IPS DF 4.7 (cell line): Measurements from ENCODE around the gene GGPS1.
"Not testable (repeated sequence)": the region's sequence is repeated elsewhere in the genome, so short reads cannot be mapped to it uniquely, and the experiment has no call there.

ENCODE experiments used
- DNase-seq: peaks from one replicate; pipeline ENCODE4 v3.0.0-alpha.2; 2013; ENCODE audit warnings: low spot score; ENCODE audit errors: extremely low read depth

GGPS1 gene

DNA sequence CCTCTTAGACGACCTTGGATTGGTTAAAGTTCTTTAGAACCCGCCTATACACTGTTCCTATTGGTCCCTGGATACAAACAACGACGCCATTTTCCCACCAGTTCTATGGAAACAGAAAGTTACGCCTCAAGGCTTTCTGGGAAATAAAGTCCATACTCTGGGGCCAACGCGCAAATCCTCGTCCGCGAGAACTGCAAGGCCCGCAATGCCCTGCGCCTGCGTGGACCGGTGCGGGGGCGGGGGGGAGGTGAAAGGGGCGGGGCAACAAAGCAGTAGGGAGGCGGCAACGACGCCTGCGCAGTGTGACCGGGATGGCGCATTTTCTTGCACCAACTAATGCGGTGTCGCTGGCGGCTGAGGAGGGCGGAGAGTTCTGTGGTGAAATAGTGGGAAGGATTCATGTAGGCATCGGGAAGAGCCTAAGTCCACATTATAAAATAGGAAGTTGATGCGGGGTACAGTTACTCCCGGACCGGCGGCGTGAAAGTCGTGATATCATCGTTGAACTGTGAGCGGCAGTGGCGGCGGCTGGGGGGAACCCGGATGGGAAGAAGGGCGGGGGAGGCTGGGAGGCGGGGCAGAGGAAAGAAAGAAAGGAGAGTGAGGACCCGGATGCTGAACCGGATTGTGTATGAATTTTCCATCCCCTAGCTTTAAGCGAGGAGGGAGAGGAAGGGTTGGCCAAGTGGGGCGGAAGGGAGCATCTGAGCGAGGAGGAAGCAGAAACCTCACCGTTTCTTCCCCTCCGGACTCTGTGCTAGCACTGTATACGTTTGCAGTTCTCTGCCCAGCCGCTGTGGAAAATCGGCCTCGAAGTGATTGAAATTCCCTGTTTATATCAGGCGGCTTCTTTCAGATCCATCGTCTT is at the start of gene GGPS1:
TSS of gene GGPS1 (plus strand) at position 300 of the 868 bp plus-strand sequence. CDS start 6,695 bp downstream, outside the sequence.
- DNase-seq: peak; percentile 99

DNA sequence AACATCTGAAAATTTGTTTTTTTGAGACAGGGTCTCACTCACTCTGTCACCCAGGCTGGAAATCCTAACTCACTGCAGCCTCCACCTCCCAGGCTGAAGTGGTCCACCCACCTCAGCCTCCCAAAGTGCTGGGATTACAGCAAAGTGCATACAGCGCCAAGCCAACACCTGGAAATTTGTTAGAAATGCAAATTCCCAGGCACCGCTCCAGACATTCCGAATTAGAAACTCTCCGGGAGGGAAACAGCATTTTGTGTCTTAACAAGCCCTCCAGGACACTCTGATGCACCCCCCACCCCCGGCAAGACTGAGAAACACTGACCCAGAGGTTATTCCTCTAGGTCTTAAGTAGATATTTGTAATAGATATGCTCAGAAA is 49.5 kb upstream of the GGPS1 start:
- DNase-seq: no peak

DNA sequence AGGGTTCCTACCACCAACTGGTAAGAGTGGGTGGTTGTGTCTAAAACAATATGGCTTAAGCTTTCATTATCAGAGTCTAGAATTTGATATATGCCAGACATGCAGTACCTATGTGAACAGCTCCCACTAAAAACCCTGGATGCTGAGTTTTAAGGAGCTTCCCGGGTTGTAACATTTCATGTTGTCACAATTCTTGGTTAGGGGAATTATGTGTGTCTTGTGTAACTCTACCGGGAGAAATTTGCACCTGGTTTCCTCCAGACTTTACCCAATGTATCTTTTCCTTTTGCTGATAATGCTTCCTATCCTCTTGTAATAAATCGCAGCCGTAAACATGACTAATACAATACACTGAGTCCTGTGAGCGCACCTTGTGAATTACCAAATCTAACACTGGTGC is 48.7 kb upstream of the GGPS1 start:
- DNase-seq: no peak

DNA sequence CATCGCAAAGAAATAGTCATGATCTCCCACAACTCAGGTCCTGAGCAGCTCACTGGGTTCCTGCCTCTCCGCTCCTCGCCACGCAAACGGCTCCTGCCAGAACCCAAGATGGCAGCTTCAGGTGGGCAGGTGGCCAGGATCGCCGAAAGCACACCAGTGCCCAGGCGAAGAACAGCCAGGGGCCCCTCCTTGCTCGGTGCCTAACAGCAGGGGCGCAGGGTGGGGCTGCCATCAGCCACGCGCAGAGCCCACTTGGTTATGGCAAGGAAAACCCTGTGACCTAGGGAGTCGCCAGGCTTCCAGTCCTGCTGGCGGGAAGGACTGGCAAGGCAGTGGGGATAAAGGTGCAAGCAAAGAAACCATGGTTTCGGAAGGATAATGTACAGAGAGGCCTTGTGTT is 47.9 kb upstream of the GGPS1 start:
- DNase-seq: no peak

DNA sequence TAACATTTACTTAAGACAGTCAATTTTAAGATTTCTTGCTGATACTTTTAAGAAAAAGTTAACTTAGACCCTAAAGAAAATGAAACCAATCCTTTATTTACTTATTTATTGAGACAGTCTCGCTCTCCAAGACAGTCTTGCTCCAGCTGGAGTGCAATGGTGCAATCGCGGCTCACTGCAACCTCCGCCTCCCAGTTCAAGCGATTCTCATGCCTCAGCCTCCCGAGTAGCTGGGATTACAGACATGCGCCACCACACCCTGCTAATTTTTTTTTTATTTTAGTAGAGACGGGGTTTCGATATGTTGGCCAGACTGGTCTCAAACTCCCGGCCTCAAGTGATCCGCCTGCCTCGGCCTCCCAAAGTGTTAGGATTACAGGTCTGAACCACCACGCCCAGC is 44.7 kb upstream of the GGPS1 start:
- DNase-seq: not testable (repeated sequence)

DNA sequence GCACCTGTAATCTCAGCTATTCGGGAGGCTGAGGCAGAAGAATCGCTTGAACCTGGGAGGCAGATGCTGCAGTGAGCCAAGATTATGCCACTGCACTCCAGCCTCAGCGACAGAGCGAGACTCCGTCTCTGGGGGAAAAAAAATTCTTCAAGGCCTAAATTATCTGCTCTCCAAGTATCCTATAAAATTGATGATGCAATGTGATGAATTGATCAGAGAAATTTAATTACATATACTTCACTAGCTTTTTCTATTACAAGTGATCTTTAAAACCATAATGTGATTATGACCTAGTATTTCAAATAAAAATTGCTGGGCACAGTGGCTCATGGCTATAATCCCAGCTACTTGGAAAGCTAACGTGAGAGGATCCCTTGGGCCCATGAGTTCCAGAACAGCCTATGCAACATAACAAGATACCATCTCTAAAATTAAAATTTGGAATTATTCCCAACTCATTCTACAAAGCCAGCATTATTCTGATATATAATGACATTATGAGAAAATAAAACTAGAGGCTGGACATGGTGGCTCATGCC is 44.1 kb upstream of the GGPS1 start:
- DNase-seq: no peak

DNA sequence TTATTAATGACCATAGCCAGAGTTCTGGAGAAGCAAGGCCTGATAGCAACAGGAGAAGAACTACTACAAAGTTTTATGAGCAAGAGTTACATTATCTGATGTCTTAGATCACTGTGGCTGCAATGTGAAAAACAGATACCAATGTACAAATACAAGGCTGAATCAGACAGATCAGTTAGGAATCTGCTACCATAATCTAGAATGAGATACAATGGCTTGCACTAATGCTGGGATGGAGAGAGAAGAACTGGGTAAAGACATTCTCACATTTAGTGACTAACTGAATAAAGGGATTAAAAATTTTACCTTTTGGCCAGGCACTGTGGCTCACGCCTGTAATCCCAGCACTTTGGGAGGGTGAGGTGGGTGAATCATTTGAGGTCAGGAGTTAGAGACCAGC is 41.7 kb upstream of the GGPS1 start:
- no peak for DNase-seq

DNA sequence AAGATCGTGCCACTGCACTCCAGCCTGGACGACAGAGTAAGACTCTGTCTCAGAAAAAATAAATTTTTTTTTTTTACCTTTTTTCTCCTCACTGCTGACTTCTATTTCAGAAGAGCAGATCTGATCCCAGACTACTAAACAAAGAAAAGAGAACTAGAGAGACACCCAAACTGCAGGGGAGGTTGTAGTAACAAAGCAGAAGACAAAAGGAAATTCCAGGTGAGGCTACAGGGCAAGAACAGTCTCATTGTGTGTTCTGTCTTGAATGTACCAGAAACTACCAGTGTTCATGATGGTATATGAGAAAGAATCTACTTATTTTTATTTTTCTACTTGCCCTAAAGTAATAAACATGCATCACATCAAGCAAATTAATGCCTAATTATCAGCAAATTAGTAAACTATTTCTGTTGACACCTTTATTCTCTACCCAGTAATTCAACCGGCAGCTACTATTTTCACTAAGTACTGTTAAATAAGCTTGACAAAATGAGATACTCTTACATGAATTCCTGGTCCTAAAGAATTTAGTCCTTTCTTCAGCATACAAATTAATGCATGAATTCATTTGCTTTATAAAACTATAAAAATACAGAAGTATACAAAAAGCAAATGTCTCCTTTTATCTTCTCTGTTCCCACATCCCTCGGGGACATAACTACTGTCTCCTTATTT is 41.0 kb upstream of the GGPS1 start:
- DNase-seq: no peak

DNA sequence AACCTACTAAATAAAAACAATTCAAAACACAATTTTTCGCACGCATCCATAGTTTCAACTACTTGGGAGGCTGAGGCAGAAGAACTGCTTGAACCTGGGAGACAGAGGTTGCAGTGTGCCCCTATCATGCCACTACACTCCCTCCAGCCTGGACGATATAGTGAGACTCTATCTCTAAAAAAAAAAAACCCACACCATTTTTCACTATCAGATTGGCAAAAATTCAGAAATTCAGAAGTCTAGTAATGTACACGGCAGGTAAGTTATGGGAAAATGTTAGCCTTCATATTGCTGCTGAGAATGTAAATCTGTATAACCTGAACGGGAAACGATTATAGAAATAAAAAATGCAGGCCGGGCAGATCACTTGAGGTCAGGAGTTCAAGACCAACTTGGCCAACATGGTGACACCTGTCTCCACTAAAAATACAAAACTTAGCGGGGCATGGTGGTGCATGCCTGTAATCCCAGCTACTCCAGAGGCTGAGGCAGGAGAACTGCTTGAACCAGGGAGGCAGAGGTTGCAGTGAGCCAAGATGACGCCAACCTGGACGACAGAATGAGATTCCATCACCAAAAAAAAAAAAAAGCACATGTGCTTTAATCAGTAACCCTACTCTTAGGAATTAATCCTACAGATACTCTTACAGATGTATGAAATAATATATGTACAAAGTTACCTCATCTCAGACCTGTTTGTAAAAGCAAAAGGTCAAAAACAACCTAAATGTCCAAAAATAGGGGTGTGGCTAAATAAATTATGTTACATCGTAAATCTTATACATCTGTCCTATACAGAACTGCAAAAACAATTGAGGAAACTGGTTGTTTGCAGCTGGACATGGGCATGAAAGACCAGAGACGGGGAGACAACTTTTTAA is 38.3 kb upstream of the GGPS1 start:
- no peak for DNase-seq

DNA sequence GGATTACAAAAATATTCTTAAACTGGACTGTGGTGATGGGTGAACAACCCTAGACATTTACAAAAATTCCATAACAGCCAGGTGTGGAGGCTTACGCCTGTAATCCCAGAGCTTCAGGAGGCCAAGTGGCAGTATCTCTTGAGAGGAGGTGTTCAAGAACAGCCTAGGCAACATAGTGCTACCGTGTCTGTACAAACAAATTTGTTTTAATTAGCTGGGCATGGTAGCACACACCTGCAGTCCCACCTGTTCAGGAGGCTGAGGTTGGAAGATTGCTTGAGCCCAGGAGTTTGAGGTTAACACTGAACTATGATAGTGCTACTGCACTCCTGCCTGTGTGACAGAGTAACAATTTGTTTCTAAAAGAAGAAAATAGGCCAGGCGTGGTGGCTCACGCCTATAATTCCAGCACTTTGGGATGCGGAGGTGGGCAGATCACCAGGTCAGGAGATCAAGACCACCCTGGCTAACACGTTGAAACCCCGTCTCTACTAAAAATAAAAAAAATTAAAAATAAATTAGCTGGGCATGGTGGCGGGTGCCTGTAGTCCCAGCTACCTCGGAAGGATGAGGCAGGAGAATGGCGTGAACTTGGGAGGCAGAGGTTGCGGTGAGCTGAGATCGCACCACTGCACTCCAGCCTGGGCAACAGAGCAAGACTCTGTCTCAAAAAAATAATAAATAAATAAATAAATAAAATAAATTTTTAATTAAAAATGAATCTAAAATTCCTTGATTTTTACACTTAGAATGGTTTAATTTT is 37.4 kb upstream of the GGPS1 start:
- no peak for DNase-seq

DNA sequence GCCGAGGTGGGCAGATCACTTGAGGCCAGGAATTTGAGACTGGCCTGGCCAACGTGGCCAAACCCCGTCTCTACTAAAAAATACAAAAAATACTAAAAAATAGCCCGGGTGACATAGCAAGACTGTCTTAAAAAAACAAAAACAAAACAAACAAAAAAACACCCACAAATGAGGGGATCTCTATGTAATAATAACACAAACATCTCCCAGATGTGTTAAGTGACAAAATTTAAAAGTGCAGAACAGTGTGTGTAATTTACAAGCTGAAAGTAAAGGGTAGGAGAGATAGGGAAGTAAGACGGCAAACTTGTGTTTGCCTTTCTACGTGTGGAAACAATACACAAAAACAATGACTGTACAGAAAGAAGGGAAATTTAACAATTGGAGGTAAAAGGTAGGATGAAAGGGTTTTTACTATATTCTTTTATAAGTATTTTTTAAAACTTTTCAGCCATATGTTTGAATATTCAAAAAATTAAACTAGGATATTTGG is 36.7 kb upstream of the GGPS1 start:
- no peak for DNase-seq

DNA sequence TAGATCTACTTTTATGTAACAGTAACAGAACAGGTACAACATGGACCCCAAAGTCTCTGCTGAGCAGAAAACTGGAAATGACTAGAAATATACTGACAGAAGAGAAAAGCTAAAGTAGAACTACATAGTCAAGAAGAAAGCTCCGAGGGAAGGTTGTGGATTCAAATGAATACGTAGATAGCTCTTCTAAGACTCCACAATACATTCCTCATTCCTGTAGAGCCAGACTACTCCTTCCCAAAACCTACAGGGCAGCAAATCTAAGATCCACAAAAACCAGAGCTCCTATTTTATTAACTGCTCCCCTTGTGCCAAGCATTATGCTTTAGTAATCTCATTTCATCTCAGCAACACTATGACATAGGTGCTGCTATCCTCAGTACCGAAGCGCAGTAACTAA is 35.6 kb upstream of the GGPS1 start:
- no peak for DNase-seq

DNA sequence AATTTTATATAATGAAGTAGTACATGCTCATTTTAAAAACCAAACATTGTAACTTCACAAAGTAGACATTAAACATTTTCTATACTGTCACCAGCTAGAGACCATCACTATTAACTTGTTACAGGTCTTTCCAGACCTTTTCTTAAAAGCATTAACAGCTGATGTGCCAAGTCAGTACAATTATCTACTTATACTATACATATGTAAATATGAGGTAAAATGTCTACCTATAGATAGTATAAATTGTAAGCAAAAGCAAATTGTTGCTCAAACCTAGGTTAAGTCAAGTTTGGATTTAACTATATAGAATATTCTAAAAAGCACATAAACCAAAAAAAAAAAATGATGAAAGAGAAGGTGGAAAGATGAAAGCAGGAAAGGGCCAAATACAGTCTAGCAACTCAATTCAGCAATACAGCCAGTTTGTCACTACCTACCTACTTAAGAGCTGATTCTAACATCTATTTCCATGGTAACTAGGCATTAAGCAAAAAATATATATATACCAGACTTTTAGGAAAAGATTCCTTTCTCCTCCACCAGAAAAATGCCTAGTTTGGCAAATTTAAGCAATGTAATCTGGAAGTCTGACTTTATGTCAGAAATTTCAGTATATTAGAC is 34.9 kb upstream of the GGPS1 start:
- DNase-seq: no peak

DNA sequence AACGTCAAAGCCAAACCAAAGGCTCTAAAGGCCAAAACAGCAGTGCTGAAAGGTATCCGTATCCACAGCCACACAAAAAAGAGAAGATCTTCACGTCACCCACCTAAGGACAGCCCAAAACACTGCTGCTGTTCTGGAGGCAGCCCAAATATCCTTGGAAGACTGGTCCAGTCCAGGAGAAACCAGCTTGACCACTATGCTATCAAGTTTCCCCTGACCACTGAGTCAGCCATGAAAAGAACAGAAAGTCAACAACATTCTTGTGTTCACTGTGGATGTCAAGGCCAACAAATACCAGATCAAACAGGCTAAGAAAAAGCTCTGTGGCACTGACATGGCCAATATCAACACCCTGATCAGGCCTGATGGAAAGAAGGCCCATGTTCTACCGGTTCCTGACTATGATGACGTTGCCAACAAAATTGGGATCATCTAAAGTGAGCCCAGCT is 32.4 kb upstream of the GGPS1 start:
- DNase-seq: no peak

DNA sequence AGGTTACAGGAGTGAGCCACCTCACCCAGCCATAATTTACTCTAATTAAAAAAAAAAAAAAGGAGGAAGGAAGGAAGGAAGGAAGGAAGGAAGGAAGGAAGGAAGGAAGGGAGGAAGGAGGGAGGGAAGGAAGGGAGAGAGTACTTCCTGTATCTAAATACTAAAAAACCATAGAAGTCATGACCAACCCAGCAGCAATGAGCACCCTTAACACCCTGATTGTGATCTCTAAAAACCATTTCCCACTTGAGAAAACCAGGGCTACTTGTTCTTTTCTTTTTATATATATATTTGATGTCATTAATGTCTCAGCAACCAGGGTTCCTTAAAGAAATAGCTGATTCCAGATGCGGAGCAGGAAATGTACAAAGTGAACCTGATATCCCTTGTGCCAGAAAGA is 31.6 kb upstream of the GGPS1 start:
- DNase-seq: no peak

DNA sequence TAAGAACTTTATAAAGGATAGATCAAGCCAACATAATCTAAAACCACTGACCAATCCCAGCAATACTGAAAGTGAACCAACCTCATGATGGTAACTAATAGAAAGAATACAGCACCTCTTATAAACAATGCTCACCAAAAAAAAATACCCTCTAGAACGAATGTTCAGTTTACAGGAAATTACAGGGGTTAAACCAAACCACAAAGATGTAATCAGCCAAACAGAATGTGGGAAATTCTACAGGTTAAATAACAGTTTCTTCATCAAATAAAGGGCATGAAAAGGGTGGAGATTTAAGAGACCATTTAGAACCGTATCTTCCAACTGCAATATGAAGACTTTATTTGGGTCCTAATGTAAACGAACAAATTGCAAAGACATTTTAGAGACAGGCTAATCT is 30.8 kb upstream of the GGPS1 start:
- DNase-seq: no peak

DNA sequence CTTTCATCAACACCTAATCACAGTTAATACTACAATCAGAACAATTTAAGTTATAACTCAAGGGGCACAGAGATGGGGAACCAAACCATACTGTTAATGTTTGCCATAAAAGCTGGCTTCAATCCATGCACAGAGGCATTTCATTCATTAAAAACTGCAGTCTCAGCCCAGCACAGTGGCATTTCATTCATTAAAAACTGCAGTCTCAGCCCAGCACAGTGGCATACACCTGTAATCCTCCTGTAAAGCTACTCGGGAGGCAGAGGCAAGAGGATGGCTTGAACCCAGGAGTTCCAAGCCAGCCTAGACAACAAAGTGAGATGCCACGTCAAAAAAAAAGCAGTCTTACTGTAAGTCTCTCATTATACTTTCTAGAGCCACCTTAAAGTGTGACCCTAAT is 29.6 kb upstream of the GGPS1 start:
- no peak for DNase-seq

DNA sequence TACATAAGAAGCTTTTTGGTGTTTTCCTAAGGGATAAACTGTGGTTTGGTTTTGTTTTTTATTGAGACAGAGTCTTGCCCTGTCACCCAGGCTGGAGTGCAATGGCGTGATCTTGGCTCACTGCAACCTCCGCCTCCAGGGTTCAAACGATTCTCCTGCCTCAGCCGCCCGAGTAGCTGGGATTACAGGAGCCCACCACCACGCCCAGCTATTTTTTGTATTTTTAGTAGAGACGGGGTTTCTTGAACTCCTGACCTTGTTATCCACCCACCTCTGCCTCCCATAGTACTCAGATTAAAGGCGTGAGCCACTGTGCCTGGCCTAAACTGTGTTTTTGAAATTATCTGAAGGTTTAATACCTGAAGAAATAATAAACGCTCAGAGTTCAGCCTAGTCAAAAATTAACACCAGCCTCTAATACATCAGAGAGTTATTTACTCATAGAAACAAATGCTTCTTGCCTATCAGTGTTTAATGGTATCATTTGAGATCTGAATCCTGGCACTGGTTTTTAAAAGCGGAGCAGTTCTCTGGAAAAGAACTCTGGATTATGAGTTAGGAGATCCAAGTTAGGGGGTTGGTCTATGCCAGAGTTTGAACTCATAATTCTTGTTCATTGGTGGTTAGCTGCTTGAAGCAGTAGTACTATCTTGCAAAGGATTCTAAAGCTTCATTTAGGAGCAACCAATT is 29.1 kb upstream of the GGPS1 start:
- DNase-seq: no peak

DNA sequence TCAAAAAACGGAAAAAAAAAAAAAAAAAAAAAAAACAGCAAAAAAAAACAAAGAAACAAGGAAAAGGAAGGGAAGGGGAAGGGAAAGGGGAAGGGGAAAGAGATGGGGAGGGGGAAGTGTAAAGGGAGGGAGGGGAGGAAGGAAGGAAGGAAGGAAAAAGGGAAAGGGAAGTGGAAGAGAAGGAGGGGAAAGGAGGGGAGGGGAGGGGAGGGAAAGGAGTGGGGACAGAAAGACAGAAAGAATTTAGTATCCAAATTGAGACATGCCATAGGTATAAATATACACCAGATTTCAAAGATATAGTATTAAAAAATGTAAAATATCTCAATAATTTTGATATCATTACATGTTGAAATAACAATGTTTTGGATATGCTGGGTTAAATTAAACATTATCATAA is 26.2 kb upstream of the GGPS1 start:
- DNase-seq: no peak
